ENCODE measurements around the gene TIAM1. TPM values are rescaled to one million over a fixed set of nuclear protein-coding genes. Genes with fewer than 3 reads are reported as not detected.
A peak's percentile ranks its signal among the peaks of the same experiment; 100 is the strongest.

TIAM1 gene
- total RNA-seq, 1 donor from 2014 or later, result 16.7 TPM

DNA sequence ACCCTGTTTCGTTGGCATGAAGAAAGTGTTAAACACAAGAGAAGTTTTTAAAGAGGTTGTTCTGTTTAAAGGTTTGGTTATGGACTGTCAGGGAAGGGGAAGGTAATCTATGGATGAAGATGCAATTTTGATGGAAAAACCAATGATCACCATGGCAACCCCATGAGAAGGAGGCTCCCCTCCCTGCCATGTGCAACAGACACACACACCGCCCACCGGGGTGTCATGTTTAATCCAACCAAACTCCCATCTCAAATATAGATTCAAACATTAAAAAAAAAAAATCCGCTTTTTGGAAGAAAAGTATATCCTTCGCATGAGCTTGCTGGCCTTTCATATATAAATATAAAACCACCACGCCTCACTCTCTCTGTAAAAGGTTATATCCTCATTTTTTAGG lies 224.9 kb downstream of the TIAM1 start:
- Mint-ChIP-seq H3K27ac (ENCODE audit: unreplicated experiment) (no peak overlapping the region), H3K36me3 (ENCODE audit: unreplicated experiment) (peaks cover 22% of the 10 kb centered on the region), H3K4me1 (ENCODE audit: unreplicated experiment) (peaks cover 15% of the 10 kb centered on the region), H3K9me3 (ENCODE audit: unreplicated experiment) (no peaks in the 10 kb centered on the region), H3K27me3 (ENCODE audit: unreplicated experiment) (no peaks in the 10 kb centered on the region), H3K4me3 (ENCODE audit: unreplicated experiment) (no peak overlapping the region)
- DNase-seq (ENCODE audit: extremely low spot score, unreplicated experiment), result no peak
- TF ChIP-seq, protein P1, sequence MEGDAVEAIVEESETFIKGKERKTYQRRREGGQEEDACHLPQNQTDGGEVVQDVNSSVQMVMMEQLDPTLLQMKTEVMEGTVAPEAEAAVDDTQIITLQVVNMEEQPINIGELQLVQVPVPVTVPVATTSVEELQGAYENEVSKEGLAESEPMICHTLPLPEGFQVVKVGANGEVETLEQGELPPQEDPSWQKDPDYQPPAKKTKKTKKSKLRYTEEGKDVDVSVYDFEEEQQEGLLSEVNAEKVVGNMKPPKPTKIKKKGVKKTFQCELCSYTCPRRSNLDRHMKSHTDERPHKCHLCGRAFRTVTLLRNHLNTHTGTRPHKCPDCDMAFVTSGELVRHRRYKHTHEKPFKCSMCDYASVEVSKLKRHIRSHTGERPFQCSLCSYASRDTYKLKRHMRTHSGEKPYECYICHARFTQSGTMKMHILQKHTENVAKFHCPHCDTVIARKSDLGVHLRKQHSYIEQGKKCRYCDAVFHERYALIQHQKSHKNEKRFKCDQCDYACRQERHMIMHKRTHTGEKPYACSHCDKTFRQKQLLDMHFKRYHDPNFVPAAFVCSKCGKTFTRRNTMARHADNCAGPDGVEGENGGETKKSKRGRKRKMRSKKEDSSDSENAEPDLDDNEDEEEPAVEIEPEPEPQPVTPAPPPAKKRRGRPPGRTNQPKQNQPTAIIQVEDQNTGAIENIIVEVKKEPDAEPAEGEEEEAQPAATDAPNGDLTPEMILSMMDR (IDR thresholded peaks at IDR 0.05), result no peak

DNA sequence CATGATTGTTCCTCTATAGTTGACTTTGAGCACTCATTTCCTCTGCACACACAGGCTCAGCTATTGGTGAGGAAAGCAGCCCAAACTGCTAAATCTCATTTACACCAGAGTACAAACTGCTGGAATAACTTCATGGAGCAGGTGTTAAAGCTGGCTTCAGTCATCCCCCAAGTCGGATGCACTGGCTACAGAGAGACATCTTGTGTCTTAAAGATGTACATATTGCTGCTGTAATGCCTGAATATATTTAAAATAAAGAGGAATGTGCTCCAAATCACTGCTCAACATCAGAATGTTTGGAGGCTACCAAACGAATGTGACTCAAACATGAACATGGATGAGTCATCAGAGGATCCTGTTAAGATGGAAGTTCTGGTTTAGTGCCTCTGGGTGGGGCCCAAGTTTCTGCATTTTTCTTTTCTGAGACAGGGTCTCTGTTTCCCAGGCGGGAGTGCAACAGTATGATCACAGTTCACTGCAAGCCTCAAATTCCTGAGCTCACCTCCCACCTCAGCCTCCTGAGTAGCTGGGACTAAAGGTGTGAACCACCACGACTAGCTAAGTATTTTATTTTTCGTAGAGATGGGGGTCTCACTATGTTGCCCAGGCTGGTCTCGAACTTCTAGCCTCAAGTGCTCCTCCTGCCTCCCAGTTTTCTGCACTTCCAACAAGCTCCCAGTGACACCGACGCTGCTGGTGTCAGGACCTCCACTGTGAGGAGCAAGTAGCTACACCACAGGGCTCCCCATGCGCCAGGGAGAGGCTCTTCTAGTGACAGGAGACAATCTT lies 226.7 kb downstream of the TIAM1 start:
- Mint-ChIP-seq H3K27me3 (ENCODE audit: unreplicated experiment) (no peaks in the 10 kb centered on the region), H3K36me3 (ENCODE audit: unreplicated experiment) (peaks cover 15% of the 10 kb centered on the region), H3K9me3 (ENCODE audit: unreplicated experiment) (no peaks in the 10 kb centered on the region), H3K27ac (ENCODE audit: unreplicated experiment) (peak overlapping the region; percentile 18), H3K4me3 (ENCODE audit: unreplicated experiment) (no peak overlapping the region), H3K4me1 (ENCODE audit: unreplicated experiment) (peaks cover 15% of the 10 kb centered on the region)
- DNase-seq (ENCODE audit: extremely low spot score, unreplicated experiment), result no peak
- TF ChIP-seq, protein P1 (IDR thresholded peaks at IDR 0.05), result peak; percentile 23

DNA sequence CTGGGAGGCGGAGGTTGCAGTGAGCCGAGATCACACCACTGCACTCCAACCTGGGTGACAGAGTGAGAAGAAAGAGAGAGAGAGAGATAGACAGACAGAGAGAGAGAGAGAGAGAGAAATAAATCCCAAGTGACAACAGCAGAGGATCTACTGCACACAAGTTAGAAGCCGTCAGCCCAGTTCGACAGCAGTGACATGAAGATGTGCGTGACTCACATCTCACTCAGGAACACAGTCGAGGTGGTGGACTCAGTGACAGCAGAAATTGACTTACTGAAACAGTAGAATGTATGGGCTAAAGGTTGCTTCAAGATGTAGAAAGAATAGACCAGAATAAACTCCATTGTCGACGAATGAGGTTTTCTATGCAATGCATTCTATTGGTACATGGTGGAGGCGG lies 228.8 kb downstream of the TIAM1 start:
- Mint-ChIP-seq H3K36me3 (ENCODE audit: unreplicated experiment) (peaks cover 6% of the 10 kb centered on the region), H3K27me3 (ENCODE audit: unreplicated experiment) (no peaks in the 10 kb centered on the region), H3K27ac (ENCODE audit: unreplicated experiment) (no peak overlapping the region), H3K4me3 (ENCODE audit: unreplicated experiment) (no peak overlapping the region), H3K4me1 (ENCODE audit: unreplicated experiment) (peaks cover 18% of the 10 kb centered on the region), H3K9me3 (ENCODE audit: unreplicated experiment) (no peaks in the 10 kb centered on the region)
- TF ChIP-seq, protein P1 (IDR thresholded peaks at IDR 0.05), result no peak
- DNase-seq (ENCODE audit: extremely low spot score, unreplicated experiment), result no peak

DNA sequence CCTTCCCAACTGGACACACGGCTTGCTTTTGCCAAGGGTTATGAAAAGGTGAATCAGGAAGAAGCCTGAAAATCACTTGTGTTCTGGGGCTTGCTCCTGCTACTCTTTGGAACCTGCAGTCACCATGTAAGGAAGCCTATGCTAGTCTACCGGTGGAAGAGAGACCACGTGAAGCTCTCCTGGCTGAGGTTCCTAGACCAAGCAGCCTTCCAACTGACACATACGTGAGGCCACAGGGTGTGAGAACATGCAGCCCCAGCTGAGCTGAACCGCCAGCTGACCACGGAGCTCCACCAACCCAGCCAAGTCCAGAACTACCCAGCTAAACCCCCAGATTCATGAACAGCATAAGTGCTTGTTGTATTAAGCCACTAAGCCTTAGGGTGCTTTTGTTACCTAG lies 233.0 kb downstream of the TIAM1 start:
- Mint-ChIP-seq H3K27me3 (ENCODE audit: unreplicated experiment) (no peaks in the 10 kb centered on the region), H3K4me3 (ENCODE audit: unreplicated experiment) (no peak overlapping the region), H3K4me1 (ENCODE audit: unreplicated experiment) (peaks cover 6% of the 10 kb centered on the region), H3K9me3 (ENCODE audit: unreplicated experiment) (no peaks in the 10 kb centered on the region), H3K36me3 (ENCODE audit: unreplicated experiment) (no peaks in the 10 kb centered on the region), H3K27ac (ENCODE audit: unreplicated experiment) (no peak overlapping the region)
- TF ChIP-seq, protein P1 (IDR thresholded peaks at IDR 0.05), result no peak
- DNase-seq (ENCODE audit: extremely low spot score, unreplicated experiment), result peak; percentile 44

DNA sequence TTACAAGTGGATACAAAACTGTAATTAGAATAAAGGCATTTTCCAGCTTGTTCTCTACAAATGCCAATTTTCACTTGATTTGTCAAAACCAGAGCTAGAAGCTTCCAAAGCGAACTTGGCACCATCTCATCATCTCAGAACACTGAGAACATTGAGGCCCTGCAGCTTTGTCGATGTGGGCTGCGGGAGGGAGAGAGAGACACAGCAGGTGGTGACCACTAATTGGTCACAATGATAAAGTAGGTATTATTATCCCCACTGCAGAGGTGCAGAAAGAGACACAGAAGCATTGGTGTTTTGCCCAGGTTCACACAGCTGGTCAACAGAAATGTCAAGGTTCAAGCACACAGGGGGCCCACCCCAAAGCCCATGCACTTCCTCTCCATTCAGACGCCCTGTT lies 233.6 kb downstream of the TIAM1 start:
- no peak overlapping the region for H3K4me3 Mint-ChIP-seq (ENCODE audit: unreplicated experiment)
- TF ChIP-seq, protein P1 (IDR thresholded peaks at IDR 0.05), result no peak
- H3K9me3 Mint-ChIP-seq (ENCODE audit: unreplicated experiment), result no peaks in the 10 kb centered on the region
- peaks cover 4% of the 10 kb centered on the region for H3K4me1 Mint-ChIP-seq (ENCODE audit: unreplicated experiment)
- H3K27ac Mint-ChIP-seq (ENCODE audit: unreplicated experiment), result no peak overlapping the region
- H3K27me3 Mint-ChIP-seq (ENCODE audit: unreplicated experiment), result no peaks in the 10 kb centered on the region
- no peaks in the 10 kb centered on the region for H3K36me3 Mint-ChIP-seq (ENCODE audit: unreplicated experiment)
- peak; percentile 48 for DNase-seq (ENCODE audit: extremely low spot score, unreplicated experiment)
